IPS-15b (cell line): Measurements from ENCODE around the gene MBD3.

Experiments
- H3K27me3 ChIP-seq: one replicate; pipeline ENCODE4 v1.6.1; 2013; ENCODE audit warnings: low read length; ENCODE audit not compliant: control insufficient read depth, insufficient read depth
- H3K36me3 ChIP-seq: one replicate; pipeline ENCODE4 v1.6.1; 2013; ENCODE audit warnings: low read length; ENCODE audit not compliant: control insufficient read depth, insufficient read depth
- H3K4me1 ChIP-seq: one replicate; pipeline ENCODE4 v1.6.1; 2013; ENCODE audit warnings: mild to moderate bottlenecking, low read length; ENCODE audit not compliant: control insufficient read depth, insufficient read depth
- H3K4me3 ChIP-seq: one replicate; pipeline ENCODE4 v1.5.1; 2013; ENCODE audit warnings: low read depth, low read length
- H3K9ac ChIP-seq: one replicate; pipeline ENCODE4 v1.6.1; 2013; ENCODE audit warnings: low read depth, mild to moderate bottlenecking, low read length
- H3K9me3 ChIP-seq: one replicate; pipeline ENCODE4 v1.6.1; 2013; ENCODE audit warnings: mild to moderate bottlenecking, low read length; ENCODE audit not compliant: control insufficient read depth, insufficient read depth

Gene MBD3

DNA sequence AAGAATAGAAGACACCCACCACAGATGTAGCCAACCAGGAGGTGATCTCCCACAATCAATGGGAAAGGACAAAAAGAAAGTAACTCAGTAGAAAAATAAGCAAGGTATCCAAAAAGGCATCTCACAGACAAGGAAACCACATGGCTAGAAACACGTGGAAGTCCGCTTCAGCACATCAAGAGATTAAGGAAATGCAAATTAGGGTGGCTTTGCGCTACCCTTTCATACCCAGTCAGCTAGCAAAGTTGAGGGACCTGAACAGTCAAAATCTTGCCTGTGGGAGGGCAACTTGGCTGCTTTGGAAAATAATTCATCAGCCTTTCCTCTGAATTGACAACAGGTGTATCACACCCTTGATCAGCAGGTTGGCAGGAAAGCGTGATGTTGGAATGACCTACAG lies 24.2 kb upstream of the MBD3 start:
- no peaks in the 10 kb centered on the region for H3K27me3 ChIP-seq
- H3K36me3 ChIP-seq, result peaks cover 84% of the 10 kb centered on the region
- H3K9ac ChIP-seq, result no peak overlapping the region
- H3K4me3 ChIP-seq, result no peak overlapping the region
- no peaks in the 10 kb centered on the region for H3K9me3 ChIP-seq
- H3K4me1 ChIP-seq, result no peaks in the 10 kb centered on the region

DNA sequence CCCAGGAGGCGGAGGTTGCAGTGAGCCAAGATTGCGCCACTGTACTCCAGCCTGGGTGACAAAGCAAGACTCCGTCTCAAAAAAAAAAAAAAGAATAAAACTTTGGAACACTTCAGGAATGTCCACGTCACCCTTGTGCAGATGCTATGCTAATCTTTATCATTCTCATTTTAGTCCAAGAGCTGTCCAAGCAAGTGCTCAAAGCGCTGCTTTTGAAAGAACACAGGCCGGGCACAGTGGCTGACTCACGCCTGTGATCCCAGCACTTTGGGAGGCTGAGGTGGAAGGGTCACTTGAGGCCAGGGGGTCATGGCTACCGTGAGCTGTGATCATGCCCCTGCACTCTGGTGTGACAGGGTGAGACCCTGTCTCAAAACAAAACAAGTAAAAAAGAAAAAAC lies 23.7 kb upstream of the MBD3 start:
- Histone ChIP-seq H3K4me1 (no peaks in the 10 kb centered on the region), H3K9me3 (no peaks in the 10 kb centered on the region), H3K27me3 (no peaks in the 10 kb centered on the region), H3K9ac (no peak overlapping the region), H3K4me3 (no peak overlapping the region), H3K36me3 (peaks cover 84% of the 10 kb centered on the region)

DNA sequence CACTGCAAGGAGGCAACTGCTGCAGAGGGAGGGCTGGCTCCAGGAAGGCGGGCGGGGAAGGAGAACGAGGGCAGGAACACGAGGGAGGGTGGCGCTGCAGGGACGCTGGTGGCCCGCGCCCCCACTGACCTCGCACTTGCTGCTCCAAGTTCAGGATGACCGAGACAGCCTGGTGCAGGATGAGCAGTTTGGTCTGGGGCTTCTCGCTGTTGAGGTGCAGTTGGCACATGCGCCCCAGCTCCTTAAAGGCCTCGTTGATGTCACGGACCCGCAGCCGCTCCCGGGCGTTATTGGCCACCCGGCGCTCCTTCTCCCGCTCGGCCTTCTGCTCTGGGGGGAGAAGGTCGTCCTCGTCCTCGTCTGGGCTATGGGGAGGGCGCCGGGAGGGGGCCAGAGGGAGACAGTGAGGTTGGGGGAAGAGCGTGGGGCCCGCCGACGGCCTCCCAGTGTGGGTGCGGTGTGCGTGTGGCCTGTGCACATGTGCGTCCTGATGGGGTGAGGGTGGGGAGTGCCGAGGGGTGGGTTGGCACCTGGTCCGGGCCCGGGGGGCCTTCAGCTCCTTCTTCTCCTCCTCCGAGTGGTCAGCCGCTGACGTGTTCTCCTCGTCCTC lies 22.6 kb upstream of the MBD3 start:
- Histone ChIP-seq H3K27me3 (no peaks in the 10 kb centered on the region), H3K4me3 (no peak overlapping the region), H3K9me3 (no peaks in the 10 kb centered on the region), H3K36me3 (peaks cover 79% of the 10 kb centered on the region), H3K4me1 (no peaks in the 10 kb centered on the region), H3K9ac (no peak overlapping the region)

DNA sequence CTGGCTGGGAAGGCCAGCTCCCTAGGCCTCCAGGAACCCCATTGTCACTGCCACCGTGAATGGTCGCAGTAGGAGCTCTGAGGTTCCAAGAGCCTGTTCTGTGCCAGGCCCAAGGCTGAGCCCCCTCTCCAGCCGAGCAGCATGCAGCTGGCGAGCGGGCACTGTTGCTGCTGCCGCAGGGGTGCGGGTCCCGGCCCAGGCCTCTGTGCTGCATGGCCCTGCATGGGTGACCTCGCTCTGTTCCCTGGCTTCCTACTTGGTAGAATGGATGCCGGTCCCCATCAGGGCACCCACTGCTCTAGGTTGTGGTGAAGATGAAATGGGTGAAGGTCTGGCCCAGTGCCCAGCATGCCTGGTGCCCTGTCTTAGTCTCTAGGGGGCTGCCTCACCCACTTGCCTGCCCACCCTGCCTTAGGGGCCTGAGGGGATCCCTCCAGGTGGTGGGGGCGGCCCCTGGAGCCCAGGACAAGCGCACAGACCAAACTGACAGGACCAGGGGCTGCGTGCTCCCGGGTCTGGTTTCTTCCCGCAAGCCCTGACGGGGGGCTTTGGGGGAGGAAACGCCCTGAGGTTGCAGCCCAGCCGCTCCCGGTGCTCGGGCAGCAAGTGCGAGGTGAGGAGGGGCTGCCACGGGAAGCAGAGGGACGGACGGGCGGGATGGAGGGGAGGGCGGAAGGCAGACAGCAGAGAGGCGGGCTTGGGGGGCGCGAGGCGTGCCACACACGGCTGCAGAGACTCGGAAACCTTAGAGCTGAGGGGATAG lies 21.3 kb upstream of the MBD3 start:
- no peak overlapping the region for H3K4me3 ChIP-seq
- peaks cover 73% of the 10 kb centered on the region for H3K36me3 ChIP-seq
- H3K4me1 ChIP-seq, result no peaks in the 10 kb centered on the region
- H3K27me3 ChIP-seq, result no peaks in the 10 kb centered on the region
- no peaks in the 10 kb centered on the region for H3K9me3 ChIP-seq
- H3K9ac ChIP-seq, result no peak overlapping the region

DNA sequence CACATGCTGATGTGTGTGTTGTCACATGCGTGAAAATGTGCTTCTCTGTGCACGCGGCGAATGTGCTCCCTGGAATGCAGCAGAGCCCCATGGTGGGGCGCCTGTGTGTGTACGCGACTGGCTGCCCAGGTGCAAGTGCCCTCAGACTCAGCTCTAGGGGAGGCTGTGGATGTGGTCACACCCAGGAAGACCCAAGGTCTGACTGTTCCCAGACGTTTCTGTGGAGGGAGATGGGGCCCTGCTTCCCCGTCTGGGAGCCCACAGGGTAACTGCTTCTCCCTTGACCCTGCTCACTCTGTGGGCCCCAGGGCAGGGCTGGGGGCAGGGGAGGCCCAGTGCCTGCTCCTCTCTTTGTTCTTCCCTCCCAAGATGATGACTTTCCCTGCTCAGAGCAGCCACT lies 20.5 kb upstream of the MBD3 start:
- Histone ChIP-seq H3K36me3 (peaks cover 66% of the 10 kb centered on the region), H3K9me3 (no peaks in the 10 kb centered on the region), H3K4me3 (no peak overlapping the region), H3K4me1 (no peaks in the 10 kb centered on the region), H3K9ac (no peak overlapping the region), H3K27me3 (no peaks in the 10 kb centered on the region)

DNA sequence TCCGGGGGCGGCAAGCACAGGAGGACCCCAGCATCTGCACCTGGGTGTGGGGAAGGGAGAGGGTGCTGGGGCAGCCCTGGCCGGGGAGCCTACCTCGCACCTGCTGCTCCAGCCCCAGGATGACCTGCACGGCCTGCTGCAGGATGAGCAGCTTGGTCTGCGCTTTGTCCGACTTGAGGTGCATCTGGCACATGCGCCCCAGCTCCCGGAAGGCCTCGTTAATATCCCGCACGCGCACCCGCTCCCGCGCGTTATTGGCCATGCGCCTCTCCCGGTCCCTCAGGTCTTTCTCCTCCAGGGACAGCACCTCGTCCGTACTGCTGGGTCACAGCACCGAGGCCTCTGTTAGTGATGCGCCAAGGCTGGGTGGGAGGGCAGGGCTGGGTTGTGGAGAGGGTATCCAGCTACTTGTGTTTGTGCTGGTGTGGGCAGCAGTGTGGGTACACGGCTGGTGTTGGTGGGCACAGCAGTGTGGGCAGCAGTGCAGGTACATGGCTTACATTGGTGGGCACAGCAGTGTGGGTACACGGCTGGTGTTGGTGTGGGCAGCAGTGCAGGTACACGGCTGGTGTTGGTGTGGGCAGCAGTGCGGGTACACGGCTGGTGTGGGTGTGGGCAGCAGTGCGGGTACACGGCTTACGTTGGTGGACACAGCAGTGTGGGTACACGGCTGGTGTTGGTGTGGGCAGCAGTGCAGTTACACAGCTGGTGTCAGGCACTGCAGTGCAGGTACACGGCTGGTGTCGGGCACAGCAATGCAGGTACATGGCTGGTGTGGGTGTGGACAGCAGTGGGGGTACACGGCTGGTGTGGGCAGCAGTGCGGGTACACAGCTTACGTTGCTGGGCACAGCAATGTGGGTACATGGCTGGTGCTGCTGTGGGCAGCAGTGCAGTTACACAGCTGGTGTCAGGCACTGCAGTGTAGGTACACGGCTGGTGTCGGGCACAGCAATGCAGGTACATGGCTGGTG lies 19.7 kb upstream of the MBD3 start:
- Histone ChIP-seq H3K27me3 (no peaks in the 10 kb centered on the region), H3K4me1 (no peaks in the 10 kb centered on the region), H3K9ac (no peak overlapping the region), H3K9me3 (no peaks in the 10 kb centered on the region), H3K36me3 (peaks cover 60% of the 10 kb centered on the region), H3K4me3 (no peak overlapping the region)

DNA sequence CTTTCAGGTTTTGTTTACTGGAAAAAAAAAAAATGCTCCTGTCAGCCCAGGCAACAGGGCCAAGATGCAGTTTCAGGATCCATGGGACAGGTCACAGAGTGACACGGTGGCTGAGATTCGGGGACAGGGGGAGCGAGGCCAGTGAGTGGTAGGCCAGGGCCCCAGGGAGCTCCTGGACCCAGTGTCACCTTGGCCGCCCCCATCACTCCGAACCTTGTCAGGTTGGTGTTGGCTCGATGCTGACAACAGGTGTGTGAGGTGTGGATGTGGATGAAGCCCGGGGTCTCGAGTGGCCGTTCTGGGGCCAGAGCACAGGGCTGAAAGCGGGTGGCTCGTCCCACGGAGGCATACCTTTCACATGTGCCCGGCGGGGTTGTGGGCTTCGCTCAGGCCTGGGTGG lies 18.7 kb upstream of the MBD3 start:
- H3K9ac ChIP-seq, result no peak overlapping the region
- peaks cover 55% of the 10 kb centered on the region for H3K36me3 ChIP-seq
- H3K4me1 ChIP-seq, result no peaks in the 10 kb centered on the region

DNA sequence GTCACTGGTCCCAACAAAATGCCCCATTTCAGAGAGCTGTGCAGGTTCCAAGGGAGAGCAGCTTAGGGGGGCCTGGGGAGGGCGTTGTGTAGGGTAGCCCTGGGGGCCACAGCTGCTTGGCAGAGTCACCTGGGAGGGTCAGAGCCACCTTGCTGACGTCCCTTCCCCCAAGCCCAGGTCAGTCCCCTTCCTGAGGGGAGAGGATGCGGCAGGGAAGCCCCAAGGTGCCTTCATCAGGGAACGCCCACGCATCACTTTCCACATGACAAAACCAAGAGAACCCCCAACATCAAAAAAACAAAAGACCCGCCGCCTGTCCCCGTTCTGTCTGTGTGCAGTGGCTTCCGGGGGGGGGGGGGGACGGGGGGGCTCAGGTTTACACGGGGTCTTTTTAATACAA lies 17.9 kb upstream of the MBD3 start:
- no peak overlapping the region for H3K4me3 ChIP-seq
- peaks cover 51% of the 10 kb centered on the region for H3K36me3 ChIP-seq
- H3K4me1 ChIP-seq, result peaks cover 4% of the 10 kb centered on the region
- H3K27me3 ChIP-seq, result no peaks in the 10 kb centered on the region
- H3K9me3 ChIP-seq, result no peaks in the 10 kb centered on the region
- no peak overlapping the region for H3K9ac ChIP-seq

More for the DNA sequence above, 18.7 kb upstream of the MBD3 start:
- Histone ChIP-seq H3K4me3 (no peak overlapping the region), H3K9me3 (no peaks in the 10 kb centered on the region), H3K27me3 (no peaks in the 10 kb centered on the region)

DNA sequence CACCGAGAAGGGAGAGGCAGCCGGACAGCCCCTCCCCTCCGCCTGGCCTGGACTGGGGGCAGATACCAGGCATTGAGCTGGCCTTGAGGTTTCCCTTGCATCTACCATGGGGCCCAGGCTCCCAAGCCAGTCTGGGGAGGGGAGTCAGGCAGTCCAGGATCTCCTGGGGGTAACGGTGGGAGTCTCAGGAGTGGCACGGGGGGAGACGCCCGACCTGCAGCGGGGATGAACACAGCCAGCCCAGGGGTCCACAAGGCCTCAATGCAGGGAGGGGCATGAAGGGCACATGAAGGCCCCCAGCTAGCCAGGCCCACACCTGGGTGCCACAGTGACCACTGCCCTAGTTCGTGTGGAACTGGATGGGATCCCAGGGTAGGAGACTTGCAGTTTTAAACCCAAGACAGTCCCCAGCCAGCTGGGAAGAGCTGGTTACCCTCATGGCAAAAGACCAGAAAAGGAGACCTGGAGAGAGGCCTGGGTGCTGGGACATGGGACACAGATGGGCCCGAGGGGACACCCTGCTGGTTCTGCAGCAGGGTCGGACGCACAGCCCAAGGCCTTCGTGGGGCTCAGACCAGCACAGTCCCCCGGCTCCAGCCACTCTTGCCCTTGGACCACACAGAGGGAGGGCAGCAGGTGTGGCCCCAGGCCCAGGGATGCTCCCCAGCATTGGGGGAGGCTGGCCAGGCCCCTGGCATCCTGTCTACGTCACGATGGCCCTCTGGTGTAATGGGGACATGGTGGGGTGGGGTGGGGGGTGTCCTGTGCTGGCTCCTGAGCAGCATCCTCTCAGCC lies 17.2 kb upstream of the MBD3 start:
- peaks cover 44% of the 10 kb centered on the region for H3K36me3 ChIP-seq
- H3K27me3 ChIP-seq, result no peaks in the 10 kb centered on the region
- H3K9ac ChIP-seq, result no peak overlapping the region
- H3K9me3 ChIP-seq, result no peaks in the 10 kb centered on the region
- H3K4me1 ChIP-seq, result peaks cover 4% of the 10 kb centered on the region
- no peak overlapping the region for H3K4me3 ChIP-seq

DNA sequence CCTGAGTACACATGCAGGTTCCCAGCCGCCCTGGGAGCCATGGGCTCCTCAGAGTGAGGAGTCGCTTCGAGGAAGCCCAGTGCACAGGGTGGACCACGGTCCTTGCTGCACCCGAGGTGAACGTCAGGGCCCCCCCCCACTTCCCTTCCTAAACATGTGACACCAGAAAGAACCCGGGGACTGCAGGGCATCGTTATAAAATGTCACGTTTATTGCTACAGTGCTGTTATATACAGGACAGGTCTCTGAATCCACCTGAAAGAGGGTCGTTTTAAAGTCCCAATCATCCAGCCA lies 16.4 kb upstream of the MBD3 start:
- Histone ChIP-seq H3K9me3 (no peaks in the 10 kb centered on the region), H3K27me3 (no peaks in the 10 kb centered on the region), H3K4me1 (peaks cover 4% of the 10 kb centered on the region), H3K4me3 (no peak overlapping the region), H3K9ac (no peak overlapping the region), H3K36me3 (peaks cover 36% of the 10 kb centered on the region)

DNA sequence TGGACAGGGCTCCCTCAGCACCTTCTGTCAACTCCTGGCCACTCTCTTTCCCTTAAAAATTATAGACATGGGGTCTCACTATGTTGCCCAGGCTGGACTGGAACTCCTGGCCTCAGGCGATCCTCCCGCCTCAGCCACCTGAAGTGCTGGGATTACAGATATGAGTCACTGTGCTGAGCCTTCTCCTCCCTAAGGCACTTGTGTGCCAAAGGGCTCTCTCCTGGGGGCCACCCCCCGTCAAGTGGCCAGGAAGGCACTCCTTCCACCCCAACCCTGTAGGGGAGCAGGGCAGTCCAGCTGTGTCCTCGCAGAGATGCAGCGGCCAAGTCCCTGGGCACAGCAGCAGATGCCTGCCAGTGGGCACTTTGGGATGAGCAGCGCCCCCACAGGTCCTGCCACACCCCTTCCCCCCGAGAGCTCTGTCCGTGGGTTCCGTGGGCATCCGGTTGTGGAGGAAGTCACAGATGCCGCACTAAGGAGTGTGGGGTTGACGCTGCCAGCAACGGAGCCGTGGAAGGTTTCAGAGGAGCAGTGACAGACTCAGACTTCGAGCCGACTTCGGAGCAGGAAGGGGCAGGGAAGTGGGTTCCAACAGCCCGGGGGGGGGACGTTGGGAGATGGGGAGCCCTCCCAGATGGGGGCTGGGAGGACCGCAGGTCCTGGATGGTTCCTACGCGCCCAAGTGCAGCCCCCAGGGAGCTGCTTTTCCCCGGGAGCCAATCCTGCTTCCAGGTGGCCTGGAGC lies 15.9 kb upstream of the MBD3 start:
- peaks cover 32% of the 10 kb centered on the region for H3K36me3 ChIP-seq
- no peak overlapping the region for H3K4me3 ChIP-seq
- no peaks in the 10 kb centered on the region for H3K9me3 ChIP-seq
- peaks cover 4% of the 10 kb centered on the region for H3K4me1 ChIP-seq
- no peak overlapping the region for H3K9ac ChIP-seq
- H3K27me3 ChIP-seq, result no peaks in the 10 kb centered on the region
